DND-41 (cell line): ENCODE data around the gene VAC14.

ENCODE experiments used
- ATAC-seq: fragments of 200-7000 bp; cut with Tn5 transposase; 3 replicates; pipeline ENCODE4 v1.9.1; 2021; ENCODE audit warnings: low read depth; ENCODE audit not compliant: insufficient read depth
- DNase-seq: peaks from one replicate; pipeline ENCODE4 v3.0.0-alpha.2; 2020
- H2AFZ ChIP-seq: 2 replicates; pipeline ENCODE4 v1.6.0; 2012; ENCODE audit warnings: low read depth, low read length
- H3K27ac ChIP-seq: 2 replicates; pipeline ENCODE4 v1.5.1; 2012; ENCODE audit warnings: low read length, inconsistent platforms
- H3K27me3 ChIP-seq: fragments of 200-600 bp; sonication (generic); 2 replicates; pipeline ENCODE4 v1.6.0; 2012; ENCODE audit warnings: low read length, mild to moderate bottlenecking, inconsistent platforms; ENCODE audit not compliant: insufficient read depth, poor library complexity
- H3K36me3 ChIP-seq: 2 replicates; pipeline ENCODE4 v1.5.1; 2012; ENCODE audit warnings: low read length, inconsistent platforms; ENCODE audit not compliant: insufficient read depth
- H3K4me1 ChIP-seq: 2 replicates; pipeline ENCODE4 v1.5.1; 2012; ENCODE audit warnings: mild to moderate bottlenecking, low read length; ENCODE audit not compliant: insufficient read depth
- H3K4me2 ChIP-seq: 2 replicates; pipeline ENCODE4 v1.6.0; 2012; ENCODE audit warnings: mild to moderate bottlenecking, moderate library complexity, low read length, inconsistent platforms; ENCODE audit not compliant: insufficient read depth
- H3K4me3 ChIP-seq, 2 experiments: fragments of 200-600 bp in 1 of 2; shearing (Covaris generic) in 1 of 2; 2 replicates each; pipeline ENCODE4 v1.5.1; 2012 to 2016; ENCODE audit warnings: inconsistent platforms in 2 of 2, low read length in 2 of 2, mild to moderate bottlenecking in 2 of 2, low read depth in 1 of 2, moderate library complexity in 1 of 2
- H3K79me2 ChIP-seq: 2 replicates; pipeline ENCODE4 v1.6.0; 2012; ENCODE audit warnings: low read length, inconsistent platforms; ENCODE audit not compliant: insufficient read depth
- H3K9ac ChIP-seq: 2 replicates; pipeline ENCODE4 v1.6.0; 2012; ENCODE audit warnings: low read depth, mild to moderate bottlenecking, inconsistent platforms, low read length, moderate library complexity
- H3K9me3 ChIP-seq: 2 replicates; pipeline ENCODE4 v1.5.1; 2012; ENCODE audit warnings: low read length, moderate library complexity, mild to moderate bottlenecking, inconsistent platforms; ENCODE audit not compliant: insufficient read depth, severe bottlenecking
- H4K20me1 ChIP-seq: 2 replicates; pipeline ENCODE4 v1.6.0; 2012; ENCODE audit warnings: low read length; ENCODE audit not compliant: insufficient read depth
- CTCF ChIP-seq: IDR thresholded peaks from 2 replicates; pipeline ENCODE4 v1.5.1; 2012; ENCODE audit warnings: borderline replicate concordance, low read length, moderate library complexity, mild to moderate bottlenecking; ENCODE audit not compliant: poor library complexity, severe bottlenecking; ENCODE audit errors: extremely low read depth
- EZH2 ChIP-seq: IDR thresholded peaks from 3 replicates; pipeline ENCODE4 v1.6.1; 2012; ENCODE audit warnings: borderline replicate concordance, low read depth, mild to moderate bottlenecking, moderate library complexity, low read length, inconsistent platforms; ENCODE audit not compliant: severe bottlenecking

VAC14 gene

GRCh38 chr16:70696952-70697593 lies 103.9 kb downstream of the VAC14 start:
- Histone ChIP-seq H3K4me1 (no peaks in the 10 kb centered on the region), H3K4me2 (no peak overlapping the region)
- peak; percentile 19 for DNase-seq

DNA sequence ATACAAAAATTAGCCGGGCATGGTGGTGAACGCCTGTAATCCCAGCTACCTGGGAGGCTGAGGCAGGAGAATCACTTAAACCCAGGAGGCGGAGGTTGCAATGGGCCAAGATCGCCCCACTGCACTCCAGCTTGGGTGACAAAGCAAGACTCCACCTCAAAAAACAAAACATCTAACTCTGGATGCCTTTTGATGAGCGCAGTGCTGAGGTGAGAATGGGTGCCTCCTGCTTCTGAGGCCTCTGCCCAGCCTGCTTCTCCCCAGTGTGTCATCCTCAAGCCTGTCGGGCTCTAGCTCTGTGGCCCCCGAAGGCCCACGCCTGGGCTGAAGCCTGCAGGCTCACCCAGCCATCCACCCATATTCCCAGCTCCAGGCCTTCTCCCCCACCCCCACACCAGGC lies 104.6 kb downstream of the VAC14 start:
- Histone ChIP-seq H2AFZ (no peak overlapping the region), H3K4me1 (no peaks in the 10 kb centered on the region), H3K27me3 (no peaks in the 10 kb centered on the region), H3K79me2 (no peaks in the 10 kb centered on the region), H3K9ac (no peak overlapping the region), H3K4me3 (no peak overlapping the region), H3K36me3 (peaks cover 33% of the 10 kb centered on the region), H3K4me2 (no peak overlapping the region), H3K27ac (no peak overlapping the region), H3K9me3 (no peaks in the 10 kb centered on the region), H4K20me1 (peaks cover 8% of the 10 kb centered on the region)
- no peak for TF ChIP-seq EZH2
- TF ChIP-seq CTCF: no peak
- DNase-seq (no peak), ATAC-seq (no peak)

More at GRCh38 chr16:70696952-70697593, 103.9 kb downstream of the VAC14 start:
- Histone ChIP-seq H4K20me1 (peaks cover 8% of the 10 kb centered on the region), H3K27me3 (no peaks in the 10 kb centered on the region), H3K79me2 (no peaks in the 10 kb centered on the region), H3K27ac (no peak overlapping the region), H2AFZ (no peak overlapping the region), H3K36me3 (peaks cover 29% of the 10 kb centered on the region), H3K9me3 (no peaks in the 10 kb centered on the region), H3K4me3 (no peak overlapping the region), H3K9ac (no peak overlapping the region)
- no peak for TF ChIP-seq EZH2
- 0 out of 3 replicates have a peak, but pooled peaks have one; percentile 48 for ATAC-seq

DNA sequence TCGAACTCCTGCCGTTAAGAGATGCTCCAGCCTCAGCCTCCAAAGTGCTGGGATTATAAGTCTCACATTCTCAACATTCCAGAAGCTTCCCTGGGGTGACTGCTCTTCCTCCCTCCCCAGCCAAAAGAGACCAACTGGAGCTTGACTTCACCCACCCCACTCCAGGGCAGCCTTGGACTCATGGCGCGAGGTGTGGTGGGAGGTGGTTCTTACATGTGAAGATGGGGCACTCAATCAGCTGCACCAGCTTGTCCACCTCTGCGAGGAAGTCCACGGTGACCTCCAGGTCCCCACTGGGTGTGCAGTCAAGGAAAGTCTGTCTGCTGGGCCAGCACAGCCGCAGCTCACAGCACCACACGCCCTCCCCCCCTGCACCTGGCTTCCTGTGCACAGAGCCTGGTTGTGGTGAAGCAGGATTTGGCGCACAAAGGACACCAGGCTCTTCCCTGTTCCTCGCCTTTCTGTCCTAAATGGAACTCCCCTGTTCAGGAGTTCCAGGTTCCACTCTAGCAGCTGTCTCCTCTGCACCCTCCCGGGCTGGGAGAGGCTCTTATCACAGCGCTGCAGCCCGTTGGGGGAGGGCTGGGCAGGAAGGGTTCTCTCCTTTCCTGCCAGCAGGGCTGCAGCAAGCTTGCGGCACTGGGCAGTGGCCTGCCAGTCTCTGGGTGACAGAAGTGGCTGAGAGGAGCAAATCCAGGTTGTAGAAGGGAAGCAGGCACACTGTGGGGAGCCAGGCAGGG lies 105.5 kb downstream of the VAC14 start:
- Histone ChIP-seq H3K27ac (peak overlapping the region; percentile 27; the same call in 1 of the 2 replicates), H3K4me2 (no peak overlapping the region), H3K4me1 (no peaks in the 10 kb centered on the region), H3K4me3 (no peak overlapping the region), H4K20me1 (peaks cover 6% of the 10 kb centered on the region; the same call in 1 of the 2 replicates), H3K9ac (no peak overlapping the region), H3K36me3 (peaks cover 33% of the 10 kb centered on the region), H3K79me2 (no peaks in the 10 kb centered on the region), H2AFZ (no peak overlapping the region), H3K27me3 (no peaks in the 10 kb centered on the region), H3K9me3 (no peaks in the 10 kb centered on the region)
- TF ChIP-seq EZH2 (no peak), CTCF (no peak)
- DNase-seq: peak; percentile 53
- ATAC-seq: peak; percentile 69

- TF ChIP-seq CTCF: no peak
- TF ChIP-seq EZH2: no peak
- no peaks in the 10 kb centered on the region for H3K27me3 ChIP-seq
- peaks cover 6% of the 10 kb centered on the region; the same call in 1 of the 2 replicates for H4K20me1 ChIP-seq
- no peak overlapping the region for H3K4me2 ChIP-seq
- no peak overlapping the region for H3K9ac ChIP-seq
- H3K9me3 ChIP-seq: no peaks in the 10 kb centered on the region
- peaks cover 33% of the 10 kb centered on the region for H3K36me3 ChIP-seq
- DNase-seq: no peak
- H3K4me3 ChIP-seq: no peak overlapping the region
- no peak overlapping the region for H3K27ac ChIP-seq
- no peak for ATAC-seq
- no peak overlapping the region for H2AFZ ChIP-seq
- no peaks in the 10 kb centered on the region for H3K79me2 ChIP-seq
- no peaks in the 10 kb centered on the region for H3K4me1 ChIP-seq
Observed at GRCh38 chr16:70694868-70695218, 106.1 kb downstream of the VAC14 start.
